Activated naive CD8-positive, alpha-beta T cell treated with anti-CD3 and anti-CD28 coated beads, Interleukin-2, amount 10 ng/mL, durations not matched to agents 7 days and 5 days (primary cell): Measurements from ENCODE around the gene RAI14. TPM values are rescaled to one million over a fixed set of nuclear protein-coding genes. Genes with fewer than 3 reads are reported as not detected.
"Not testable (repeated sequence)": the region's sequence is repeated elsewhere in the genome, so short reads cannot be mapped to it uniquely, and the experiment has no call there.

ENCODE experiments used
- ATAC-seq: fragments of 150-1000 bp; cut with Tn5 transposase; one replicate; pipeline ENCODE4 v1.10.0; 2021; ENCODE audit warnings: low read depth, moderate library complexity
- POLR2A ChIA-PET: fragments of 350-600 bp; sonication (Branson Sonifier 250); formaldehyde crosslinking; loops from one replicate; lab custom pipeline; 2021; ENCODE audit warnings: antibody characterized with exemption; lab: Charles Lee
- DNase-seq: peaks from one replicate; pipeline ENCODE4 v3.0.0; 2021
- H3K27ac Mint-ChIP-seq: one replicate; pipeline ENCODE4 v1.8.0; 2022; ENCODE audit warnings: mild to moderate bottlenecking, mixed read lengths
- H3K27me3 Mint-ChIP-seq: one replicate; pipeline ENCODE4 v1.8.0; 2022; ENCODE audit warnings: mild to moderate bottlenecking, moderate library complexity, mixed read lengths
- H3K36me3 Mint-ChIP-seq: one replicate; pipeline ENCODE4 v1.8.0; 2021; ENCODE audit warnings: mild to moderate bottlenecking, mixed read lengths
- H3K4me1 Mint-ChIP-seq: one replicate; pipeline ENCODE4 v1.8.0; 2021; ENCODE audit warnings: mixed read lengths
- H3K4me3 Mint-ChIP-seq: one replicate; pipeline ENCODE4 v1.8.0; 2022; ENCODE audit warnings: mild to moderate bottlenecking, moderate library complexity, mixed read lengths
- H3K9me3 Mint-ChIP-seq: one replicate; pipeline ENCODE4 v1.8.0; 2021; ENCODE audit warnings: mixed read lengths
- total RNA-seq, 2 experiments: library from RNA; stranded (reverse); gene quantifications; one replicate each; pipeline ENCODE4 v1.2.3, GENCODE V29; 2021

RAI14 gene
- total RNA-seq, 2 experiments from 2014 or later = 0.77 TPM; not detected in 1

DNA sequence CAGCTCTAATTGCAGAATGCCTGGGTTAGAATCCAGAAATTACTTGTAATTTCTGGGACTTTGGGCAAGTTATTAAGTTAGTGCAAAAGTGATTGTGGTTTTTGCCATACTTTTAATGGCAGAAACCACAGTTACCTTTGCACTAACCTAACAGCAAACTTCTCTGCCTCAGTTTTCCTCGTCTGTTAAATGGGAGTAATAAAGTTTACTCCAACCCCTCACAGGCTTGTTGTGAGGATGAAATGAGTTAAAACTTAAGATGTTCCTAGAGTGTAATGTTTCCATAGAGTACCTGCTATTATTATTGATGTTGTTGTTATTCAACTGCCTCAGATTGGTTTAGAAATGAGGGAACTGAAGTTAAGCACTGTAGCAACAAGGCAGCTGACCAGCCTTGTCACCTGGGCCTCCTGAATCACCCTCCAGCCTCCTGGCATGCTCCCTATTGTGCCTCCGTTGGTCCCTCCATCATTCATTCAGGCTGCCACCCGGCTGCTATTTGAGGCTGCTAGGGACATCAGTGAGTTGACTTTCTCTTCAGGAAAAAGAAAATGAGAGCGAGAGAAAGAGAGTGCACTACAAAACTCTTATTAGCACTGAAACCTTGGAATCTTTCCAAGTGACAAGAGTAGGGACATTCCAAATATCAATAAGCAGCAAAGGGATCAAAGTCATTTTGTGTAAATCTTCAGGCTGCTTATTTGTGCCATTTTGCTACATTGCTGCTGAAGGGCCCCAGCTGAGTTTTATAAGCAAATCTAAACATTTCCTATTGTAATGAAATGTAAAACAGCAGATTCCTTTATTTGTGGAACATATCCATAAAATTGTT is 116.4 kb downstream of the RAI14 start:
- Mint-ChIP-seq H3K27me3 (peaks cover 6% of the 10 kb centered on the region), H3K36me3 (no peaks in the 10 kb centered on the region), H3K4me3 (no peak overlapping the region), H3K4me1 (no peaks in the 10 kb centered on the region), H3K27ac (no peak overlapping the region), H3K9me3 (peaks cover 3% of the 10 kb centered on the region)
- DNase-seq (no peak), ATAC-seq (no peak)
- POLR2A ChIA-PET = no interaction called here

- Mint-ChIP-seq H3K36me3 (no peaks in the 10 kb centered on the region), H3K4me3 (no peak overlapping the region), H3K9me3 (peaks cover 3% of the 10 kb centered on the region), H3K27ac (no peak overlapping the region), H3K4me1 (no peaks in the 10 kb centered on the region), H3K27me3 (peaks cover 6% of the 10 kb centered on the region)
- ATAC-seq = no peak
- POLR2A ChIA-PET = no interaction called here
- DNase-seq = no peak
Measured at GRCh38 chr5:34774139-34774538, 118.0 kb downstream of the RAI14 start.

DNA sequence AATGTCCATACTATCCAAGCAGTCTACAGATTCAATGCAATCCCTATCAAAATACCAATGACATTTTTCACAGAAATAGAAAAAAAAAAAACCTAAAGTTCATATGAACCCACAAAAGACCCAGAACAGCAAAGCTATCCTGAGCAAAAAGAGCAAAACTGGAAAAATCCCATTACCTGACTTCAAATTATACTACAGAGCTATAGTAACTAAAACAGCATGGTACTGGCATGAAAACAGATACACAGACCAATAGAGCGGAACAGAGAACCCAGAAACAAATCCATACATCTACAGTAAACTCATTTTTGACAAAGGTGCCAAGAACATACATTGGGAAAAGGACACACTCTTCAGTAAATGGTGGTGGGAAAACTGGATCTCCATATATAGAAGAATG is 118.5 kb downstream of the RAI14 start:
- ATAC-seq, DNase-seq, H3K4me1 Mint-ChIP-seq, H3K27me3 Mint-ChIP-seq, H3K4me3 Mint-ChIP-seq, POLR2A ChIA-PET, H3K36me3 Mint-ChIP-seq, H3K27ac Mint-ChIP-seq, H3K9me3 Mint-ChIP-seq: not testable (repeated sequence)

- Mint-ChIP-seq H3K27ac (no peak overlapping the region), H3K4me3 (no peak overlapping the region), H3K4me1 (no peaks in the 10 kb centered on the region), H3K27me3 (peaks cover 8% of the 10 kb centered on the region), H3K36me3 (no peaks in the 10 kb centered on the region), H3K9me3 (peaks cover 4% of the 10 kb centered on the region)
- ATAC-seq (no peak), DNase-seq (no peak)
- POLR2A ChIA-PET = no interaction called here
Measured at GRCh38 chr5:34775886-34776285, 119.8 kb downstream of the RAI14 start.

DNA sequence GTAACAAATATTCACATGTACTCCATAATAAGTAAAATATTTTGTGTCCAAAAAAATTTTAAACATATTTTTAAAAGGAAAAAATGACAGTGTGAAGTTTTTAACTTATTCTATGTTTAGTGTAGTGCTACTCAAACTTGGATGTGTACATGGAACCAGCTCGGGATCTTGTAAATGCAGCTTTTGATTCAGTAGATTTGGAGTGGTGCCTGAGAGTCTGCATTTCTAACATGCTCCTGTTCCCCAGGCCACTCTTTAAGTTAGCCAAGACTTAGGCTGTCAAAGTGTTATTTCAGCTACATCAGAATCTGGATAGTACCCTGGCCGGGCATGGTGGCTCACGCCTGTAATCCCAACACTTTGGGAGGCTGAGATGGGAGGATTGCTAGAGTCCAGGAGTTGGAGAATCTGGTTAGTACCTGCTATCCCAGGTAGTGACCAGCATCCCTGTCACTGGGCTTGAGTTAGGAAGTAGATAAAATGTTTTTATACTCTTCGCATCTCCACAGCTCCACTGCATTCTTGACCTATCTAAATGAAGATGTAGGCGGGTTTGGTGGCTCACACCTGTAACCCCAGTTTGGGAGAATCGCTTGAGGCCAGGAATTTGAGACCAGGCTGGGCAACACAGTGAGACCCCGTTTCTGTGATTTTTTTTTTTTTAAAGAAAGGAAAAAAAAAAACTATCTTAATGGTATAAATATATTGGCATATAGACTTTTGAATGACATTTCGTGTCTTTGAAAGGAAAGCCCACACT is 122.1 kb downstream of the RAI14 start:
- POLR2A ChIA-PET = no interaction called here
- no peak overlapping the region for H3K4me3 Mint-ChIP-seq
- ATAC-seq (no peak), DNase-seq (no peak)
- no peaks in the 10 kb centered on the region for H3K36me3 Mint-ChIP-seq
- H3K27ac Mint-ChIP-seq = no peak overlapping the region
- H3K4me1 Mint-ChIP-seq = no peaks in the 10 kb centered on the region
- peaks cover 11% of the 10 kb centered on the region for H3K9me3 Mint-ChIP-seq
- peaks cover 2% of the 10 kb centered on the region for H3K27me3 Mint-ChIP-seq

DNA sequence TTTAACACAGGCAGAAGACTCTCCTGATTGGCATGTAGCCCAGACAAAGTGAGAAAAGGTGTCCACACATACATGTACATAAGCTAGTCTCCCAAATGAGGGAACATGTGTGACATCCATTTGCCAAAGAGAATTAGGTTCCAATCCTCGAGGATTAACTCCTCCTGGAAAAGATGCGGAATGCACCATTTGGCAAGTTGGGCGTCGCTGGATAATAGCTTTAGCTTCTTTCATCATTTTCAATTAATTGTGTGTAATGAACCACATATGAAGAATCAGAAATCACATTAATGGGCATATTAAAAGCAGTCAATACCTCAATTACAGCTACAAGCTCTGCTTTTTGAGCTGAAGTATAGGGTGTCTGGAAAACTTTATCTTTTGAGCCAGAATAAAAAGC is 127.8 kb downstream of the RAI14 start:
- H3K4me3 Mint-ChIP-seq, ATAC-seq, H3K27me3 Mint-ChIP-seq, H3K4me1 Mint-ChIP-seq, H3K27ac Mint-ChIP-seq, H3K9me3 Mint-ChIP-seq, H3K36me3 Mint-ChIP-seq, DNase-seq, POLR2A ChIA-PET: not testable (repeated sequence)

DNA sequence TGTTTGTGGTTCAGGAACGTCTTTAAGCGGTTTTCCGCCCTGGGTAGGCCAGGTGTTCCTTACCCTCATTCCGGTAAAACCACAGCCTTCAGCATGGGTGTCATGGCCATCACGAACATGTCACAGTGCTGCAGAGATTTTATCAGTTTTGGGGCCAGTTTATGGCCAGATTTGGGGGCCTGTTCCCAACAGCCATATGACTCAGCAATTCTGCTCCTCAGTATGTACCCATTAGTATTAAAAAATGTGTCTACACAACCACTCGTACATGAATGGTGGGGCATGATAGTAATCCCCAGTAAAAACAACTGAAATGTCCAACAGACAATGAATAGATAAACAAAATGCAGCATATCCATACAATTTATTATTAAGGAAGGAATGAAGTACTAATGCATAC is 130.9 kb downstream of the RAI14 start:
- Mint-ChIP-seq H3K9me3 (peaks cover 4% of the 10 kb centered on the region), H3K27me3 (peaks cover 6% of the 10 kb centered on the region), H3K4me3 (no peak overlapping the region)

GRCh38 chr5:34789021-34789531 is 132.9 kb downstream of the RAI14 start:
- POLR2A ChIA-PET = no interaction called here
- H3K27me3 Mint-ChIP-seq = peaks cover 6% of the 10 kb centered on the region
- no peak for ATAC-seq
- no peak for DNase-seq
- no peak overlapping the region for H3K27ac Mint-ChIP-seq
- no peak overlapping the region for H3K4me3 Mint-ChIP-seq
- no peaks in the 10 kb centered on the region for H3K36me3 Mint-ChIP-seq
- H3K4me1 Mint-ChIP-seq = no peaks in the 10 kb centered on the region
- no peaks in the 10 kb centered on the region for H3K9me3 Mint-ChIP-seq

More for the DNA sequence above, 130.9 kb downstream of the RAI14 start:
- ATAC-seq = no peak
- Mint-ChIP-seq H3K27ac (no peak overlapping the region), H3K36me3 (no peaks in the 10 kb centered on the region), H3K4me1 (no peaks in the 10 kb centered on the region)
- POLR2A ChIA-PET = no interaction called here
- DNase-seq = no peak

- Mint-ChIP-seq H3K36me3 (no peaks in the 10 kb centered on the region), H3K4me1 (no peaks in the 10 kb centered on the region), H3K27me3 (peaks cover 6% of the 10 kb centered on the region), H3K4me3 (no peak overlapping the region), H3K27ac (no peak overlapping the region), H3K9me3 (no peaks in the 10 kb centered on the region)
- DNase-seq (no peak), ATAC-seq (no peak)
- POLR2A ChIA-PET = no interaction called here
Measured at GRCh38 chr5:34789639-34790038, 133.5 kb downstream of the RAI14 start.

GRCh38 chr5:34790069-34790468 is 133.9 kb downstream of the RAI14 start:
- Mint-ChIP-seq H3K36me3 (no peaks in the 10 kb centered on the region), H3K4me1 (no peaks in the 10 kb centered on the region), H3K27me3 (peaks cover 6% of the 10 kb centered on the region)

GRCh38 chr5:34791761-34792244 is 135.7 kb downstream of the RAI14 start:
- Mint-ChIP-seq H3K4me1 (no peaks in the 10 kb centered on the region), H3K27me3 (peaks cover 4% of the 10 kb centered on the region), H3K9me3 (no peaks in the 10 kb centered on the region), H3K27ac (no peak overlapping the region), H3K4me3 (no peak overlapping the region), H3K36me3 (no peaks in the 10 kb centered on the region)
- POLR2A ChIA-PET = no interaction called here
- DNase-seq (no peak), ATAC-seq (no peak)

More at GRCh38 chr5:34790069-34790468, 133.9 kb downstream of the RAI14 start:
- Mint-ChIP-seq H3K9me3 (no peaks in the 10 kb centered on the region), H3K27ac (no peak overlapping the region), H3K4me3 (no peak overlapping the region)
- no peak for DNase-seq
- POLR2A ChIA-PET = no interaction called here
- ATAC-seq = no peak

- Mint-ChIP-seq H3K27ac (no peak overlapping the region), H3K4me3 (no peak overlapping the region), H3K9me3 (no peaks in the 10 kb centered on the region), H3K27me3 (peaks cover 4% of the 10 kb centered on the region), H3K4me1 (no peaks in the 10 kb centered on the region), H3K36me3 (no peaks in the 10 kb centered on the region)
- DNase-seq (no peak), ATAC-seq (no peak)
- POLR2A ChIA-PET = no interaction called here
Measured at GRCh38 chr5:34802834-34803563, 146.9 kb downstream of the RAI14 start.
